Lung (tissue), 12 donors: Measurements from ENCODE around the gene ANKZF1. TPM values are rescaled to one million over a fixed set of nuclear protein-coding genes. Genes with fewer than 3 reads are reported as not detected.
A peak's percentile ranks its signal among the peaks of the same experiment; 100 is the strongest.

Source experiments
- ATAC-seq: fragments of 200-7000 bp; cut with Tn5 transposase; one replicate; pipeline ENCODE4 v1.9.1; 2020; ENCODE audit warnings: moderate number of reproducible peaks; ENCODE audit not compliant: insufficient read depth, low FRiP score
- DNase-seq, 3 donors: peaks; one replicate each; pipeline ENCODE4 v3.0.0-alpha.2; 2013 to 2017
- H3K27ac ChIP-seq, 2 donors: one replicate each; pipeline ENCODE4 v1.5.1; 2013; ENCODE audit warnings: mild to moderate bottlenecking in 2 of 2, moderate library complexity in 2 of 2, control low read depth in 1 of 2, inconsistent platforms in 1 of 2, low read depth in 1 of 2, low read length in 1 of 2
- H3K27me3 ChIP-seq, 3 donors: one replicate each; pipeline ENCODE4 v1.5.1; 2013; ENCODE audit warnings: low read length in 2 of 3; ENCODE audit not compliant: control insufficient read depth in 3 of 3, insufficient read depth in 3 of 3
- H3K36me3 ChIP-seq, 4 donors: one replicate each; pipeline ENCODE4 v1.5.1; 2013; ENCODE audit warnings: low read length in 4 of 4, mild to moderate bottlenecking in 1 of 4, moderate library complexity in 1 of 4; ENCODE audit not compliant: control insufficient read depth in 4 of 4, insufficient read depth in 4 of 4
- H3K4me1 ChIP-seq, 5 donors: one replicate each; pipeline ENCODE4 v1.5.1; 2013; ENCODE audit warnings: low read length in 5 of 5, mild to moderate bottlenecking in 2 of 5, moderate library complexity in 1 of 5; ENCODE audit not compliant: control insufficient read depth in 5 of 5, insufficient read depth in 5 of 5
- H3K4me3 ChIP-seq: one replicate; pipeline ENCODE4 v1.5.1; 2013; ENCODE audit warnings: mild to moderate bottlenecking, control low read depth, moderate library complexity
- H3K9ac ChIP-seq, 2 donors: one replicate each; pipeline ENCODE4 v1.5.1; 2013; ENCODE audit warnings: low read length in 2 of 2, control low read depth in 1 of 2; ENCODE audit not compliant: insufficient read depth in 1 of 2
- H3K9me3 ChIP-seq, 4 donors: one replicate each; pipeline ENCODE4 v1.5.1; 2013; ENCODE audit warnings: low read length in 3 of 4, mild to moderate bottlenecking in 1 of 4, moderate library complexity in 1 of 4; ENCODE audit not compliant: control insufficient read depth in 4 of 4, insufficient read depth in 3 of 4
- CTCF ChIP-seq: IDR thresholded peaks from 2 replicates; pipeline ENCODE4 v1.5.1; 2012; ENCODE audit warnings: mild to moderate bottlenecking; ENCODE audit errors: control extremely low read depth, extremely low read depth
- WGBS, 2 donors: extraction: QIAGEN DNeasy Blood & Tissue Kit; methylation state at CpG; one replicate each; pipeline ENCODE4 v1.1.7; 2013; 5-methylcytosine and 5-hydroxymethylcytosine counted together
- polyA plus RNA-seq, 2 donors: library from polyadenylated mRNA; stranded (reverse); fragments of 200-250 nt; gene quantifications; one replicate each; pipeline ENCODE4 v1.2.1, GENCODE V29; 2013
- total RNA-seq, 2 donors: library from RNA; depleted of rRNA in 1 of 2; stranded (reverse); fragments of >200 nt in 1 of 2; gene quantifications; one replicate each; pipeline ENCODE4 v1.2.1, GENCODE V29; 2014 to 2021
- donor health status: control.
- donor health status: control.
- donor health status: Bipolar disorder and iron deficiency.
- donor health status: healthy.
- donor health status: DM: yes; HTN: yes; CAD: no.

The ANKZF1 gene
- total and polyA plus RNA-seq, 4 donors: 22.3 to 101 (median 34.2) TPM

GRCh38 chr2:219266886-219267285 is 37.3 kb downstream of the ANKZF1 start:
- no peak overlapping the region for H3K9ac ChIP-seq
- ATAC-seq (no peak), DNase-seq (no peak)
- H3K9me3 ChIP-seq: peaks cover 0 to 2% (median 0%) of the 10 kb centered on the region in 4 donors
- H3K27me3 ChIP-seq: no peaks in the 10 kb centered on the region
- no peak overlapping the region for H3K4me3 ChIP-seq
- H3K4me1 ChIP-seq: no peaks in the 10 kb centered on the region
- H3K27ac ChIP-seq: no peak overlapping the region
- TF ChIP-seq CTCF: no peak
- 75% methylated on average over 1 of the region's 1 CpG; no CpG with 5 or more reads in 1 of the 2 donors for WGBS, 2 donors
- H3K36me3 ChIP-seq: no peaks in the 10 kb centered on the region

DNA sequence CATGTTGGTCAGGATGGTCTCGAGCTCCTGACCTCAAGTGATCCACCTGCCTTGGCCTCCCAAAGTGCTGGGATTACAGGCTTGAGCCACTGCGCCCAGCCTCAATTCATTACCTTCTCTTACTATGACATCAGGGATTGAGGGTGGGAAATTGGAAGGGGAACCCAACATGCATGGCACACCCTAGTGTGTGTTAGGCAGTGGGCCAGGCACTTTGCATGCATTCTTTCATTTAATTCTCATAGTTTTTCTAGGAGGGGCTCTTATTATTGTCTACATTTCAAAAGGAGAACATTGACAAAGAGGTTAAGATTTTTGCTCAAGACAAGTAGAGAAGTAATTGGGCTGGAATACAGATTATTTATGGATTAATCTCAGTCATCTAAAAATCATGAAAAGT is 38.7 kb downstream of the ANKZF1 start:
- DNase-seq (no peak), ATAC-seq (no peak)
- H3K27me3 ChIP-seq: no peaks in the 10 kb centered on the region
- 84 to 92% methylated on average over 2 of the region's 2 CpGs for WGBS, 2 donors
- H3K36me3 ChIP-seq: no peaks in the 10 kb centered on the region
- H3K9ac ChIP-seq: no peak overlapping the region
- peaks cover 0 to 2% (median 0%) of the 10 kb centered on the region in 4 donors for H3K9me3 ChIP-seq
- H3K4me3 ChIP-seq: no peak overlapping the region
- no peak overlapping the region for H3K27ac ChIP-seq
- no peaks in the 10 kb centered on the region for H3K4me1 ChIP-seq
- no peak for TF ChIP-seq CTCF

DNA sequence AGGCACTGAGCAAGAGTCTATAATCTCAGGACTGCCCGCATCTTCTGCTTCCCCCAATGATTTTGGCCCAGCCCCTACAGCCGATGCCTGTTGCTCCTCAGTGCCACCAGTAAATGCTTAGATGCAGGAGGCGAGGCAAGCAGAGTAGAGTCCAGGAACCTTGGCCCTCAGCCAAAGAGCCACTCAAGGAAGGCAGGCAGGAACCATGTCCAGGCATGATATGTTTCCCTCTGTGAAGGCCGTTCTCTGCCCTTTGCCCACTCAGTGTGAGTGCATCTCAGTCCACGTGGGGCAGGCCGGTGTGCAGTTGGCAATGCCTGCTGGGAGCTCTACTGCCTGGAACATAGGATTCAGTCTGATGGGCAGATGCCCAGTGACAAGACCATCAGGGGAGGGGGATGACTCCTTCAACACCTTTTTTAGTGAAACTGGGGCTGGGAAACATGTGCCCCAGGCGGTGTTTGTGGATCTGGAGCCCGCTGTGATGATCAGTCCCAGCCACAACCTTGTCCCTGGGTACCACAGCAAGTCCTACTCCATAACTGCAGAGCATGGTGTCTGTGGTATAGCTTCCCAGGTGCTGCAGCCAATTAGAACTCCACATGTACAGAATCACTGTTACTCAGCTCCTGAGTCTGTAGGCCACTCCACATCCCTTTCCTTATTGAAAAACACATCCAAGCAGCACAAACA is 39.9 kb downstream of the ANKZF1 start:
- Histone ChIP-seq H3K36me3 (no peaks in the 10 kb centered on the region), H3K9me3 (peaks cover 0 to 2% (median 0%) of the 10 kb centered on the region in 4 donors), H3K27me3 (no peaks in the 10 kb centered on the region), H3K4me3 (no peak overlapping the region), H3K27ac (peak overlapping the region in 1 of 2 donors; percentile 42), H3K9ac (no peak overlapping the region), H3K4me1 (no peaks in the 10 kb centered on the region)
- ATAC-seq: no peak
- DNase-seq: peak in 1 of 3 donors; percentile 45
- no peak for TF ChIP-seq CTCF
- WGBS, 2 donors: 53 to 80% methylated on average over 8 of the region's 8 CpGs

DNA sequence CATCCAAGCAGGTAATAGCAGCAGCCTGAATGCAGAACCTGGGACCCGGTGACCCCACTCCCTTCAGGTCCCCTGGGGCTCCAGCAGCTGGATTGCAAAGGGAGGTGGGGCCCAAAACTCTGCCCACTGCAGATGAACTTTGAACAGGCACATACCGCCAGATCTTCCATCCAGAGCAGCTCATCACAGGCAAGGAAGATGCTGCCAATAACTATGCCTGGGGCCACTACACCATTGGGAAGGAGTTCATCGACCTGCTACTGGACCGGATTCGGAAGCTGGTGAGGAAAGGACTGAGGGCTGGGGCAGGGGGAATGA is 40.4 kb downstream of the ANKZF1 start:
- Histone ChIP-seq H3K4me3 (no peak overlapping the region), H3K9me3 (peaks cover 0 to 2% (median 0%) of the 10 kb centered on the region in 4 donors), H3K4me1 (peaks cover 0 to 3% (median 0%) of the 10 kb centered on the region in 5 donors), H3K36me3 (no peaks in the 10 kb centered on the region), H3K9ac (no peak overlapping the region), H3K27me3 (no peaks in the 10 kb centered on the region), H3K27ac (no peak overlapping the region)
- ATAC-seq (no peak), DNase-seq (no peak)
- 92 to 97% methylated on average over 5 of the region's 5 CpGs for WGBS, 2 donors
- TF ChIP-seq CTCF: no peak
